ENCODE results near the gene MYO5A. TPM values are rescaled to one million over a fixed set of nuclear protein-coding genes. Genes with fewer than 3 reads are reported as not detected.
A peak's percentile ranks its signal among the peaks of the same experiment; 100 is the strongest.
"Not testable (repeated sequence)": the region's sequence is repeated elsewhere in the genome, so short reads cannot be mapped to it uniquely, and the experiment has no call there.

The MYO5A gene
- 100 to 1,000 TPM in 1 of 4 donors, 10 to 100 TPM in 3; 10.9 to 151 (median 17.0) TPM for total RNA-seq

DNA sequence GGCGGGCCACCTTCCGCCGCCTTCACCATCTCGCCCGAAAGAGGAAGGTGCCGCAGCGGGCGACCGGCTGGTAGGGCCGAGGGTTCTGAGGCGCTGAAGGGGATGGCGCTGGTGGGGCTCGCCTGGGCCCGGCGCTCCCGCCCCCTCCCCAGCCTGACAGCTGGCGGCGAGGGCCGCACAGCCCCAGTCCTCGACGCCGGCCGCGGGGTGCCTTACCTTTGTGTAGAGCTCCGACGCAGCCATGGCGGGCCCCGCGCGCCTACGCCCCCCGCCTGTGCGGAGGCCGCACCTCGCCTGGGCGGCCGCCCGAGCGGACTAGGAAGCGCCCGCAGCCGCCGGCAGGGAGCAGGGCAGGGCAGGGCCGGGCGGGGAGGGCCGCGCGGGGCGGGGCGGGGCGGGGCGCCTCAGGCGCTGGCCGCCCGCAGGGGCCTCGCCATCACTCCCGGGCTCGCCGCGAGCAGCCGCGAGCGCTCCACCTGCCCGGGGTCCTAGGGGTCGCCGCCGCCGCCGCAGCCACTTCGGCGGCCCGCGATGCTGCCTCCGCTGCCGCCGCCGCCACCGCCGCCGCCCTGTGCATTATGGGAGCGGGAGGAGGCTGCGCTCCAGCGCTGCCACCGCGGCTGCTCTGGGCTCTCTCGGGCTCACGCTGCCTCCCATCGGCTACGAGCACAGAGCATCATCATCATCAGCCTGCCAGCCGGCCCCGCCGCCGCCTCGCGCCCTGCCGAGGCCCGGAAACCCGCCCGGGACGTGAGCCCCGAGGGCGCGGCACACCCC lies at the start of gene MYO5A:
Gene MYO5A (minus strand): TSS at position 317 of the 777 bp plus-strand sequence. CDS start 74 bp downstream, at position 243.
- peaks cover 0 to 20% (median 14%) of the 10 kb centered on the region in 4 donors for H3K4me1 ChIP-seq
- TF ChIP-seq POLR2A (IDR thresholded peaks at IDR 0.05) (peak; percentile 34), EP300 (IDR thresholded peaks at IDR 0.05; ENCODE audit: low read depth) (no peak), POLR2AphosphoS5 (IDR thresholded peaks at IDR 0.05) (peak in 1 of 3 donors; percentile 19), CTCF (IDR thresholded peaks at IDR 0.05) (peak in 1 of 5 experiments; percentile 6)
- peak within 1 kb of the TSS; percentile 54 to 70 (median 61) for H3K4me3 ChIP-seq
- intact Hi-C loops (cut with DNase I; ENCODE audit: low total_unique reads) = no loop called here
- H3K9me3 ChIP-seq = no peaks in the 10 kb centered on the region
- 0% methylated on average over 3 of the region's 103 CpGs; no CpG with 5 or more reads in 1 of the 2 donors for WGBS, 2 donors (ENCODE audit: low coverage in 1 of 2)
- peak; percentile 73 for DNase-seq
- in situ Hi-C loops (cut with MboI; ENCODE audit: low pct_ligation_motif_present in 1 of 4, low pct_unique_long_range_greater_than_20kb in 1 of 4, low sequenced_read_pairs in 3 of 4) = no loop called here
- H3K27me3 ChIP-seq = peaks cover 51% of the 10 kb centered on the region
- H3K36me3 ChIP-seq = no peaks in the 10 kb centered on the region
- peak within 1 kb of the TSS; percentile 77 to 86 (median 82) for H3K27ac ChIP-seq

DNA sequence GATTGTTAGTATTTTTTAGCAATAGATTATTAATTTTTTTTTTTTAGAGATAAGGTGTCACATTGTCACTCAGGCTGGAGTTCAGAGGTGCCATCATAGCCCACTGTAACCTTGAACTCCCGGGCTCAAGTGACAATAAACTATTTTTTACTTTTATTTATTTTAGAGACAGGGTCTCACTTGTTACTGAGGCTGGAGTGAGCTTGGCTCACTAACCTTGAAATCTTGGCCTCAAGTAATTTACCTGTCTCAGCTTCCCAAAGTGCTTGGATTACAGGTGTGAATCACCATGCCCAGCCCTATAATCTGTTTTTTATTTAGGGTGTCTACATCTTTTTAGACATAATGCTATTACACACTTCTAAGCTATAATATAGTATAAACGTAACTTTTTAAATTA lies 48.0 kb upstream of the MYO5A start:
- 92 to 95% methylated on average over 2 of the region's 2 CpGs for WGBS, 2 donors (ENCODE audit: low coverage in 1 of 2)
- H3K36me3 ChIP-seq = peaks cover 0 to 5% (median 0%) of the 10 kb centered on the region in 4 donors
- no peaks in the 10 kb centered on the region for H3K4me1 ChIP-seq
- intact Hi-C loops (cut with DNase I; ENCODE audit: low total_unique reads) (no loop called here), in situ Hi-C loops (cut with MboI; ENCODE audit: low pct_ligation_motif_present in 1 of 4, low pct_unique_long_range_greater_than_20kb in 1 of 4, low sequenced_read_pairs in 3 of 4) (loop anchor here in 1 of 4 donors (25.0 kb wide), 1 partner anchor 314 kb away; no protein-coding TSS in a partner anchor)
- no peak overlapping the region for H3K27ac ChIP-seq
- DNase-seq = no peak
- TF ChIP-seq EP300 (IDR thresholded peaks at IDR 0.05; ENCODE audit: low read depth) (no peak), POLR2AphosphoS5 (IDR thresholded peaks at IDR 0.05) (no peak), CTCF (IDR thresholded peaks at IDR 0.05) (no peak), POLR2A (IDR thresholded peaks at IDR 0.05) (no peak)
- no peak overlapping the region for H3K4me3 ChIP-seq
- H3K27me3 ChIP-seq = no peaks in the 10 kb centered on the region
- no peaks in the 10 kb centered on the region for H3K9me3 ChIP-seq

- DNase-seq; H3K9me3 ChIP-seq; H3K27ac ChIP-seq; H3K27me3 ChIP-seq; H3K4me3 ChIP-seq; H3K36me3 ChIP-seq; H3K4me1 ChIP-seq; intact Hi-C loops (cut with DNase I; ENCODE audit: low total_unique reads): not testable (repeated sequence)
- in situ Hi-C loops (cut with MboI; ENCODE audit: low pct_ligation_motif_present in 1 of 4, low pct_unique_long_range_greater_than_20kb in 1 of 4, low sequenced_read_pairs in 3 of 4) = loop anchor here in 1 of 4 donors (25.0 kb wide), 1 partner anchor 313 kb away; no protein-coding TSS in a partner anchor
- 90 to 100% methylated on average over 1 to 7 of the region's 7 CpGs for WGBS, 2 donors (ENCODE audit: low coverage in 1 of 2)
Measured at GRCh38 chr15:52575573-52575972, 46.9 kb upstream of the MYO5A start.

- intact Hi-C loops (cut with DNase I; ENCODE audit: low total_unique reads) = no loop called here
- in situ Hi-C loops (cut with MboI; ENCODE audit: low pct_ligation_motif_present in 1 of 4, low pct_unique_long_range_greater_than_20kb in 1 of 4, low sequenced_read_pairs in 3 of 4) = loop anchor here in 1 of 4 donors (25.0 kb wide), 1 partner anchor 313 kb away; no protein-coding TSS in a partner anchor
- 86 to 97% methylated on average over 1 to 2 of the region's 2 CpGs for WGBS, 2 donors (ENCODE audit: low coverage in 1 of 2)
- no peaks in the 10 kb centered on the region for H3K36me3 ChIP-seq
- H3K27me3 ChIP-seq = no peaks in the 10 kb centered on the region
- H3K4me3 ChIP-seq = no peak overlapping the region
- no peak overlapping the region for H3K27ac ChIP-seq
- no peak for TF ChIP-seq POLR2AphosphoS5 (IDR thresholded peaks at IDR 0.05)
- no peak for TF ChIP-seq EP300 (IDR thresholded peaks at IDR 0.05; ENCODE audit: low read depth)
- no peak for TF ChIP-seq CTCF (IDR thresholded peaks at IDR 0.05)
- TF ChIP-seq POLR2A (IDR thresholded peaks at IDR 0.05) = no peak
- DNase-seq = no peak
- no peaks in the 10 kb centered on the region for H3K4me1 ChIP-seq
- no peaks in the 10 kb centered on the region for H3K9me3 ChIP-seq
Measured at GRCh38 chr15:52575072-52575471, 46.4 kb upstream of the MYO5A start.

DNA sequence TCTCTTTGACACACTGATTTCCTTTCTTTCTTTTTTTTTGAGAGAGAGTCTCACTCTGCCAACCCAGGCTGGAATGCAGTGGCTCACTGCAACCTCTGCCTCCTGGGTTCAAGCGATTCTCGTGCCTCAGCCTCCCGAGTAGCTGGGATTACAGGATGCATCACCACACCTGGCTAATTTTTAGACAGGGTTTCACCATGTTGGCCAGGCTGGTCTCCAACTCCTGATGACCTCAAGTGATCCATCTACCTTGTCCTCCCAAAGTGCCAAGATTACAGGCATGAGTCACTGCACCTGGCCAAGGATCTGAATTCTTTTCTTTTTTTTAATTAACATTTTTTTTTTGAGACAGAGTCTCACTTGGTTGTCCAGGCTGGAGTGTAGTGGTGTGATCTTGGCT lies 45.9 kb upstream of the MYO5A start:
- intact Hi-C loops (cut with DNase I; ENCODE audit: low total_unique reads); H3K36me3 ChIP-seq; H3K27ac ChIP-seq; DNase-seq; H3K27me3 ChIP-seq; H3K4me3 ChIP-seq; H3K4me1 ChIP-seq; H3K9me3 ChIP-seq: not testable (repeated sequence)
- in situ Hi-C loops (cut with MboI; ENCODE audit: low pct_ligation_motif_present in 1 of 4, low pct_unique_long_range_greater_than_20kb in 1 of 4, low sequenced_read_pairs in 3 of 4) = loop anchor here in 1 of 4 donors (25.0 kb wide), 1 partner anchor 312 kb away; no protein-coding TSS in a partner anchor
- WGBS, 2 donors (ENCODE audit: low coverage in 1 of 2) = 97% methylated on average over 3 of the region's 3 CpGs; no CpG with 5 or more reads in 1 of the 2 donors

Data from transverse colon (tissue), 4 donors.